ENCODE measurements around the gene CYB5R3. TPM values are rescaled to one million over a fixed set of nuclear protein-coding genes. Genes with fewer than 3 reads are reported as not detected.

Gene CYB5R3
- polyA plus RNA-seq, 1 of the 3 experiments (the other 2 are of a cell fraction): 106 TPM

- peaks cover 10% of the 10 kb centered on the region for H3F3A ChIP-seq (replicated peaks; ENCODE audit: insufficient read depth)
- ChIA-PET CTCF (interaction anchor here (0.8 to 1.3 kb wide), 2 partner anchors 15 to 253 kb away, joined by 3 read pairs; no protein-coding TSS in a partner anchor), POLR2A (interaction anchor here (0.7 to 1.8 kb wide), 6 partner anchors 13 to 1071 kb away, joined by 3 to 6 read pairs (median 4); partner anchors contain the start of genes CYB5R3 and POLR3H)
- H3K4me1 ChIP-seq (ENCODE audit: control insufficient read depth in 1 of 2, insufficient read depth in 2 of 2, low read depth in 1 of 2, low read length in 1 of 2): peaks cover 11 to 15% of the 10 kb centered on the region in 2 experiments; a peak in 2 of 4 replicates
- peak within 1 kb of the TSS; percentile 62 to 76 for H3K4me3 ChIP-seq (ENCODE audit: low read depth in 2 of 2, low read length in 1 of 2)
- H3K4me2 ChIP-seq: peak within 1 kb of the TSS; percentile 81
- H3K36me3 ChIP-seq (replicated peaks in 1 of 2; ENCODE audit: control insufficient read depth in 1 of 2, insufficient read depth in 2 of 2, low read length in 1 of 2): no peaks in the 10 kb centered on the region
- H3K27me3 ChIP-seq (ENCODE audit: insufficient read depth): no peaks in the 10 kb centered on the region
- H3K9ac ChIP-seq: peak within 1 kb of the TSS; percentile 87
- no peaks in the 10 kb centered on the region for H3K9me3 ChIP-seq
- H2AFZ ChIP-seq (ENCODE audit: low read depth): no peak within 1 kb of the TSS
- peak; percentile 88 for DNase-seq
- H4K20me1 ChIP-seq (ENCODE audit: insufficient read depth): peaks cover 15% of the 10 kb centered on the region; the same call in 1 of the 2 replicates
- peak within 1 kb of the TSS; percentile 95 to 96 for H3K27ac ChIP-seq (ENCODE audit: low read depth in 2 of 2, low read length in 1 of 2)
- H3K79me2 ChIP-seq (ENCODE audit: insufficient read depth): peaks cover 47% of the 10 kb centered on the region
- WGBS (ENCODE audit: low lambda C conversion rate): 0% methylated on average over 16 of the region's 85 CpGs
- no peaks in the 10 kb centered on the region for H3K9me2 ChIP-seq
- TF ChIP-seq GABPA (IDR thresholded peaks at IDR 0.05; ENCODE audit: low read depth) (peak; percentile 85), CHD2 (IDR thresholded peaks at IDR 0.05; ENCODE audit: low read length, partially characterized antibody) (peak; percentile 99), FOXM1 (IDR thresholded peaks at IDR 0.05; ENCODE audit: low read depth) (no peak), NRF1 (IDR thresholded peaks at IDR 0.05; ENCODE audit: low read depth, low read length) (no peak), JUND (IDR thresholded peaks at IDR 0.05) (no peak), EP300 (IDR thresholded peaks at IDR 0.05; ENCODE audit: borderline replicate concordance in 1 of 2, low read depth in 1 of 2, low read length in 1 of 2) (no peak), REST (IDR thresholded peaks at IDR 0.05; ENCODE audit: low read depth, low read length) (no peak), USF1 (IDR thresholded peaks at IDR 0.05; ENCODE audit: borderline replicate concordance, low read depth) (no peak), ELF1 (IDR thresholded peaks at IDR 0.05) (peak; percentile 16; the same call in 1 of the 2 replicates), MXI1 (IDR thresholded peaks at IDR 0.05; ENCODE audit: low read depth, low read length) (peak; percentile 35; the same call in 1 of the 2 replicates), ZBTB33 (IDR thresholded peaks at IDR 0.05; ENCODE audit: borderline replicate concordance, low read depth) (peak; percentile 97), TAF1 (IDR thresholded peaks at IDR 0.05; ENCODE audit: borderline replicate concordance, low read depth, low read length) (peak; percentile 59; the same call in 1 of the 2 replicates), USF2 (IDR thresholded peaks at IDR 0.05; ENCODE audit: borderline replicate concordance, low read depth, low read length) (no peak), RAD21 (IDR thresholded peaks at IDR 0.05; ENCODE audit: low read length) (no peak), YY1 (IDR thresholded peaks at IDR 0.05; ENCODE audit: low read depth) (peak; percentile 79), NFIC (IDR thresholded peaks at IDR 0.05; ENCODE audit: borderline replicate concordance) (no peak), TEAD4 (IDR thresholded peaks at IDR 0.05; ENCODE audit: borderline replicate concordance, insufficient read depth) (no peak), MAX (IDR thresholded peaks at IDR 0.05; ENCODE audit: low read depth) (no peak), MEF2A (IDR thresholded peaks at IDR 0.05; ENCODE audit: borderline replicate concordance, low read depth) (no peak), SIN3A (IDR thresholded peaks at IDR 0.05; ENCODE audit: borderline replicate concordance, low read depth, low read length) (no peak), RXRA (IDR thresholded peaks at IDR 0.05; ENCODE audit: borderline replicate concordance, low read depth) (no peak), CTCF (IDR thresholded peaks at IDR 0.05) (no peak; the same call in 1 of the 2 replicates), FOSL2 (IDR thresholded peaks at IDR 0.05; ENCODE audit: borderline replicate concordance, low read depth) (no peak)
These were observed 34.7 kb downstream of the CYB5R3 start, which contains the start of gene POLDIP3 for GRCh38 chr22:42614312-42615091. POLDIP3 (minus strand) TSS chr22:42614883; CDS start chr22:42614857, 26 bp downstream.

All from SK-N-SH (cell line).